Natural killer cell (primary cell): Measurements from ENCODE around the gene WDR54. TPM values are rescaled to one million over a fixed set of nuclear protein-coding genes. Genes with fewer than 3 reads are reported as not detected.

Source experiments
- ATAC-seq, 3 donors: fragments of 150-1000 bp in 2 of 3; fragments of 200-7000 bp in 1 of 3; cut with Tn5 transposase; 1 replicate in 1 of 3; 2 replicates in 2 of 3; pipeline ENCODE4 v1.10.0; 2021; ENCODE audit warnings: mild to moderate bottlenecking in 2 of 3, moderate library complexity in 2 of 3
- DNase-seq, 2 donors: peaks; one replicate each; pipeline versions ENCODE4 v3.0.0 to v3.0.0-alpha.2; 2013 to 2021; ENCODE audit warnings: mixed read lengths in 1 of 2
- H3K27ac ChIP-seq: one replicate; pipeline ENCODE4 v1.5.1; 2013; ENCODE audit warnings: mild to moderate bottlenecking, low read length
- H3K27me3 ChIP-seq: one replicate; pipeline ENCODE4 v1.6.1; 2013; ENCODE audit warnings: low read length; ENCODE audit not compliant: control insufficient read depth, insufficient read depth
- H3K36me3 ChIP-seq: one replicate; pipeline ENCODE4 v1.6.1; 2013; ENCODE audit warnings: low read length; ENCODE audit not compliant: control insufficient read depth, insufficient read depth
- H3K4me1 ChIP-seq: one replicate; pipeline ENCODE4 v1.6.1; 2013; ENCODE audit warnings: low read length; ENCODE audit not compliant: control insufficient read depth, insufficient read depth
- H3K4me3 ChIP-seq: one replicate; pipeline ENCODE4 v1.5.1; 2013; ENCODE audit warnings: low read length
- H3K9me3 ChIP-seq: one replicate; pipeline ENCODE4 v1.6.1; 2013; ENCODE audit warnings: low read length; ENCODE audit not compliant: control insufficient read depth, insufficient read depth
- H3K27ac Mint-ChIP-seq, 2 donors: one replicate each; pipeline ENCODE4 v1.8.0; 2022; ENCODE audit warnings: mild to moderate bottlenecking in 2 of 2, mixed read lengths in 2 of 2, moderate library complexity in 1 of 2
- H3K27me3 Mint-ChIP-seq, 2 donors: one replicate each; pipeline ENCODE4 v1.8.0; 2022; ENCODE audit warnings: low read depth in 2 of 2, mixed read lengths in 2 of 2
- H3K36me3 Mint-ChIP-seq: one replicate; pipeline ENCODE4 v1.8.0; 2022; ENCODE audit warnings: mixed read lengths
- H3K4me1 Mint-ChIP-seq, 2 donors: one replicate each; pipeline ENCODE4 v1.8.0; 2022; ENCODE audit warnings: mixed read lengths in 2 of 2
- H3K4me3 Mint-ChIP-seq: one replicate; pipeline ENCODE4 v1.8.0; 2022; ENCODE audit warnings: mild to moderate bottlenecking, moderate library complexity, mixed read lengths
- H3K9me3 Mint-ChIP-seq, 2 donors: one replicate each; pipeline ENCODE4 v1.8.0; 2022; ENCODE audit warnings: mixed read lengths in 2 of 2
- CTCF ChIP-seq: fragments of 200-600 bp; IDR thresholded peaks from one replicate; pipeline ENCODE4 v1.8.0; 2022; ENCODE audit warnings: antibody characterized with exemption
- WGBS: methylation state at CpG from one replicate; pipeline ENCODE4 v1.1.7; 2013; ENCODE audit warnings: missing lambda C conversion rate; ENCODE audit not compliant: insufficient coverage; 5-methylcytosine and 5-hydroxymethylcytosine counted together
- intact Hi-C: fragments of 100-400 bp; cut with micrococcal nuclease; formaldehyde crosslinking; loops from one replicate; pipeline ENCODE4 v1.14.2; 2022
- total RNA-seq, 4 donors: library from RNA; stranded (reverse); fragments of 120-200 nt in 1 of 4; gene quantifications; one replicate each; pipeline versions ENCODE4 v1.2.3 to v1.2.4, GENCODE V29; 2013 to 2022

Gene WDR54
- total RNA-seq, 3 donors from 2014 or later (not counting 1 experiment from before 2014, with no cell fraction given): 28.0 to 35.3 (median 28.0) TPM

- Mint-ChIP-seq H3K36me3 (peaks cover 10% of the 10 kb centered on the region), H3K27me3 (no peaks in the 10 kb centered on the region), H3K4me1 (peaks cover 38 to 43% of the 10 kb centered on the region in 2 donors), H3K27ac (no peak overlapping the region), H3K9me3 (no peaks in the 10 kb centered on the region), H3K4me3 (no peak overlapping the region)
- no peak for TF ChIP-seq CTCF
- Histone ChIP-seq H3K27me3 (no peaks in the 10 kb centered on the region), H3K36me3 (peaks cover 43% of the 10 kb centered on the region), H3K4me3 (no peak overlapping the region), H3K9me3 (no peaks in the 10 kb centered on the region), H3K4me1 (peaks cover 7% of the 10 kb centered on the region), H3K27ac (no peak overlapping the region)
- WGBS: 86% methylated on average over 5 of the region's 8 CpGs
- intact Hi-C loops: loop anchor here (5.0 kb wide), 1 partner anchor 697 kb away; no protein-coding TSS in a partner anchor
- DNase-seq (no peak), ATAC-seq (no peak)
Measured at GRCh38 chr2:74373985-74374384, 47.5 kb upstream of the WDR54 start.

- peaks cover 10% of the 10 kb centered on the region for H3K36me3 Mint-ChIP-seq
- intact Hi-C loops: loop anchor here (5.0 kb wide), 1 partner anchor 697 kb away; no protein-coding TSS in a partner anchor
- Histone ChIP-seq H3K27ac (no peak overlapping the region), H3K4me1 (peaks cover 13% of the 10 kb centered on the region), H3K4me3 (no peak overlapping the region), H3K27me3 (no peaks in the 10 kb centered on the region), H3K36me3 (peaks cover 39% of the 10 kb centered on the region), H3K9me3 (no peaks in the 10 kb centered on the region)
- ATAC-seq (no peak), DNase-seq (no peak)
- no peak overlapping the region for H3K27ac Mint-ChIP-seq
- peaks cover 44 to 50% of the 10 kb centered on the region in 2 donors for H3K4me1 Mint-ChIP-seq
- no peak for TF ChIP-seq CTCF
- 95% methylated on average over 19 of the region's 19 CpGs for WGBS
- no peak overlapping the region for H3K4me3 Mint-ChIP-seq
- no peaks in the 10 kb centered on the region for H3K27me3 Mint-ChIP-seq
- H3K9me3 Mint-ChIP-seq: no peaks in the 10 kb centered on the region
Measured at GRCh38 chr2:74374509-74375205, 46.9 kb upstream of the WDR54 start.

- H3K4me3 ChIP-seq: no peak overlapping the region
- Mint-ChIP-seq H3K36me3 (peaks cover 5% of the 10 kb centered on the region), H3K4me1 (peaks cover 55 to 62% of the 10 kb centered on the region in 2 donors), H3K27me3 (no peaks in the 10 kb centered on the region), H3K9me3 (no peaks in the 10 kb centered on the region), H3K4me3 (no peak overlapping the region), H3K27ac (no peak overlapping the region)
- DNase-seq (no peak), ATAC-seq (no peak)
- peaks cover 27% of the 10 kb centered on the region for H3K36me3 ChIP-seq
- no peaks in the 10 kb centered on the region for H3K27me3 ChIP-seq
- TF ChIP-seq CTCF: no peak
- H3K9me3 ChIP-seq: no peaks in the 10 kb centered on the region
- peaks cover 24% of the 10 kb centered on the region for H3K4me1 ChIP-seq
- H3K27ac ChIP-seq: no peak overlapping the region
- 59% methylated on average over 2 of the region's 2 CpGs for WGBS
- intact Hi-C loops: no loop called here
Measured at GRCh38 chr2:74375838-74376237, 45.7 kb upstream of the WDR54 start.

GRCh38 chr2:74378007-74378406, 43.5 kb upstream of the WDR54 start:
- H3K9me3 ChIP-seq: no peaks in the 10 kb centered on the region
- H3K4me3 ChIP-seq: no peak overlapping the region
- ATAC-seq: no peak
- peaks cover 25% of the 10 kb centered on the region for H3K4me1 ChIP-seq
- H3K4me3 Mint-ChIP-seq: no peak overlapping the region
- no peak for DNase-seq
- H3K36me3 ChIP-seq: peaks cover 18% of the 10 kb centered on the region
- H3K27ac Mint-ChIP-seq: no peak overlapping the region
- H3K4me1 Mint-ChIP-seq: peaks cover 60 to 67% of the 10 kb centered on the region in 2 donors
- H3K9me3 Mint-ChIP-seq: no peaks in the 10 kb centered on the region
- TF ChIP-seq CTCF: no peak
- no peaks in the 10 kb centered on the region for H3K27me3 Mint-ChIP-seq
- intact Hi-C loops: no loop called here
- no peaks in the 10 kb centered on the region for H3K36me3 Mint-ChIP-seq
- 95% methylated on average over 10 of the region's 10 CpGs for WGBS
- H3K27ac ChIP-seq: no peak overlapping the region
- no peaks in the 10 kb centered on the region for H3K27me3 ChIP-seq
